Measurements from ENCODE around the gene CREG1.

GRCh38 chr1:167599957-167600581, 46.5 kb upstream of the CREG1 start:
- TF ChIP-seq CTCF (IDR thresholded peaks at IDR 0.05; ENCODE audit: low read depth, low read length, poor library complexity, severe bottlenecking) (peak; percentile 89), EZH2phosphoT487 (IDR thresholded peaks at IDR 0.05; ENCODE audit: borderline replicate concordance, low read length) (no peak)
